Loucy (cell line): ENCODE measurements around the gene MGRN1.

ENCODE experiments used
- H2AFZ ChIP-seq: fragments of 200-600 bp; sonication (generic); 2 replicates; pipeline ENCODE4 v1.6.0; 2016; ENCODE audit warnings: antibody characterized with exemption, mild to moderate bottlenecking, low read length, moderate library complexity
- H3F3A ChIP-seq: fragments of 200-600 bp; 2 replicates; pipeline ENCODE4 v1.6.0; 2016; ENCODE audit warnings: antibody characterized with exemption, low read depth, mild to moderate bottlenecking
- H3K27me3 ChIP-seq: fragments of 200-600 bp; sonication (generic); 2 replicates; pipeline ENCODE4 v1.6.1; 2014; ENCODE audit warnings: low read length, mild to moderate bottlenecking; ENCODE audit not compliant: insufficient read depth, poor library complexity, severe bottlenecking
- H3K36me3 ChIP-seq: fragments of 200-600 bp; sonication (generic); 2 replicates; pipeline ENCODE4 v1.6.1; 2016; ENCODE audit warnings: low read length; ENCODE audit not compliant: insufficient read depth
- H3K4me1 ChIP-seq: fragments of 200-600 bp; sonication (generic); 2 replicates; pipeline ENCODE4 v1.5.1; 2014; ENCODE audit warnings: low read length, mild to moderate bottlenecking; ENCODE audit not compliant: insufficient read depth, poor library complexity, severe bottlenecking
- H3K4me2 ChIP-seq: fragments of 200-600 bp; sonication (generic); 2 replicates; pipeline ENCODE4 v1.6.0; 2014; ENCODE audit warnings: antibody characterized with exemption, low read length, low read depth, mild to moderate bottlenecking; ENCODE audit not compliant: poor library complexity, severe bottlenecking
- H3K4me3 ChIP-seq: fragments of 200-600 bp; sonication (generic); 2 replicates; pipeline ENCODE4 v1.5.1; 2014; ENCODE audit warnings: low read length, mild to moderate bottlenecking, mixed read lengths; ENCODE audit not compliant: poor library complexity, severe bottlenecking
- H3K79me2 ChIP-seq: fragments of 200-600 bp; sonication (generic); 2 replicates; pipeline ENCODE4 v1.6.1; 2014; ENCODE audit warnings: low read length; ENCODE audit not compliant: insufficient read depth
- H3K9ac ChIP-seq: fragments of 200-600 bp; sonication (generic); 2 replicates; pipeline ENCODE4 v1.6.0; 2014; ENCODE audit warnings: mild to moderate bottlenecking, low read depth, low read length, moderate library complexity; ENCODE audit not compliant: poor library complexity, severe bottlenecking
- H3K9me2 ChIP-seq: fragments of 200-600 bp; sonication (generic); replicated peaks from 2 replicates; pipeline ENCODE4 v1.6.1; 2016; ENCODE audit warnings: low read depth, low read length, mixed read lengths
- H3K9me3 ChIP-seq: fragments of 200-600 bp; sonication (generic); 2 replicates; pipeline ENCODE4 v1.6.1; 2014; ENCODE audit warnings: mild to moderate bottlenecking, antibody characterized with exemption, low read length, low read depth; ENCODE audit not compliant: insufficient read depth
- H4K20me1 ChIP-seq: fragments of 200-600 bp; sonication (generic); 2 replicates; pipeline ENCODE4 v1.6.0; 2014; ENCODE audit warnings: antibody characterized with exemption, low read length, mild to moderate bottlenecking; ENCODE audit not compliant: insufficient read depth, poor library complexity, severe bottlenecking
- EZH2phosphoT487 ChIP-seq: fragments of 200-600 bp; IDR thresholded peaks from 2 replicates; pipeline ENCODE4 v1.6.1; 2018; ENCODE audit warnings: antibody characterized with exemption, mild to moderate bottlenecking, moderate library complexity, borderline replicate concordance
- TF ChIP-seq, protein P1 (sequence below): fragments of 200-600 bp; sonication (generic); conservative IDR thresholded peaks from 2 replicates; pipeline ENCODE4 v1.5.1; 2014; ENCODE audit warnings: mild to moderate bottlenecking, antibody characterized with exemption, low read length

MGRN1 gene

DNA sequence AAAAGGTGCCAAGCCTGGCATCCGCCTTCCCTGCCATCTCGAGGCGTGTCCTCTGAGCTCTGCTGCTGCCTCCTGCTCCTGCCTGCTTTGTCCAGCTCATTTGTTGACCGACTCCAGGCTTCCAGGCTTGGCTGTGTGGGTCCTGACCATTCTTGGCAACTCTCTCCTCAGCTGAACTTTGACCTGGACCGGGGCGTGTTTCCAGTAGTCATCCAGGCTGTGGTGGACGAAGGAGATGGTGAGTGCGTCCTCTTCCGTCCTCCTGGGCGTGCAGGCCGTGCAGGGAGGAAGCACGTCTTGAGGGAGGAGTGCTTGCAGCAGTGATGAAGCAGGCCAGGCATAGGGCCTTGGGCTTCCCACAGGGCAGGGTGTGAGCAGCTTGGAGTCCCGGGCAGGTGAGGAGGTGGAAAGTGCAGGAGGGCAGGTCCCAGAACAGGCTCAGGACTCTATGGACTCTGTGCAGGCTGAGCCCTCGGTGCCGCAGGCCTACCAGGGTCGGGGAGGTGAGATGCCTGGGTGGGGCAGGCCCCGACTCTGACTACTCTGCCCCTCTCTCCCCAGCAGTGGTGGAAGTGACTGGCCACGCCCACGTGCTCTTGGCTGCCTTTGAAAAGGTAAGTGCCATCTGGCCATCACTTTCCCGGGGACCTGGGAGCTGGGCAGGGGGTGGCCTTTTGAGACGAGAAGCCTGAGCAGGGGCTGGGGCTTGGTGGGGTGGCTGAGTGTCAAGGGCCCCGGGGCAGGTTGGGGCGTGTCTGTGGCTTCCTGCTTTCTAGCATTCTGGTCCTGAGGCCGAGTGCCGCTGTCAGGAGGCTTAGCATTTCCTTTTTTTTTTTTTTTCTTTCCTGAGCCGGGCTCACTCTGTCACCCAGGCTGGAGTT lies 40.2 kb downstream of the MGRN1 start:
- Histone ChIP-seq H3K9ac (peak overlapping the region; percentile 66), H3K9me2 (no peaks in the 10 kb centered on the region), H3K36me3 (peaks cover 21% of the 10 kb centered on the region; the same call in 1 of the 2 replicates), H3K4me3 (peak overlapping the region; percentile 29), H3K79me2 (no peaks in the 10 kb centered on the region), H3K9me3 (no peaks in the 10 kb centered on the region), H3K27me3 (no peaks in the 10 kb centered on the region), H3K4me2 (peak overlapping the region; percentile 59), H2AFZ (no peak overlapping the region), H4K20me1 (no peaks in the 10 kb centered on the region), H3K4me1 (peaks cover 18% of the 10 kb centered on the region), H3F3A (no peaks in the 10 kb centered on the region)
- TF ChIP-seq, protein P1, sequence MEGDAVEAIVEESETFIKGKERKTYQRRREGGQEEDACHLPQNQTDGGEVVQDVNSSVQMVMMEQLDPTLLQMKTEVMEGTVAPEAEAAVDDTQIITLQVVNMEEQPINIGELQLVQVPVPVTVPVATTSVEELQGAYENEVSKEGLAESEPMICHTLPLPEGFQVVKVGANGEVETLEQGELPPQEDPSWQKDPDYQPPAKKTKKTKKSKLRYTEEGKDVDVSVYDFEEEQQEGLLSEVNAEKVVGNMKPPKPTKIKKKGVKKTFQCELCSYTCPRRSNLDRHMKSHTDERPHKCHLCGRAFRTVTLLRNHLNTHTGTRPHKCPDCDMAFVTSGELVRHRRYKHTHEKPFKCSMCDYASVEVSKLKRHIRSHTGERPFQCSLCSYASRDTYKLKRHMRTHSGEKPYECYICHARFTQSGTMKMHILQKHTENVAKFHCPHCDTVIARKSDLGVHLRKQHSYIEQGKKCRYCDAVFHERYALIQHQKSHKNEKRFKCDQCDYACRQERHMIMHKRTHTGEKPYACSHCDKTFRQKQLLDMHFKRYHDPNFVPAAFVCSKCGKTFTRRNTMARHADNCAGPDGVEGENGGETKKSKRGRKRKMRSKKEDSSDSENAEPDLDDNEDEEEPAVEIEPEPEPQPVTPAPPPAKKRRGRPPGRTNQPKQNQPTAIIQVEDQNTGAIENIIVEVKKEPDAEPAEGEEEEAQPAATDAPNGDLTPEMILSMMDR = no peak
- TF ChIP-seq EZH2phosphoT487 = no peak

DNA sequence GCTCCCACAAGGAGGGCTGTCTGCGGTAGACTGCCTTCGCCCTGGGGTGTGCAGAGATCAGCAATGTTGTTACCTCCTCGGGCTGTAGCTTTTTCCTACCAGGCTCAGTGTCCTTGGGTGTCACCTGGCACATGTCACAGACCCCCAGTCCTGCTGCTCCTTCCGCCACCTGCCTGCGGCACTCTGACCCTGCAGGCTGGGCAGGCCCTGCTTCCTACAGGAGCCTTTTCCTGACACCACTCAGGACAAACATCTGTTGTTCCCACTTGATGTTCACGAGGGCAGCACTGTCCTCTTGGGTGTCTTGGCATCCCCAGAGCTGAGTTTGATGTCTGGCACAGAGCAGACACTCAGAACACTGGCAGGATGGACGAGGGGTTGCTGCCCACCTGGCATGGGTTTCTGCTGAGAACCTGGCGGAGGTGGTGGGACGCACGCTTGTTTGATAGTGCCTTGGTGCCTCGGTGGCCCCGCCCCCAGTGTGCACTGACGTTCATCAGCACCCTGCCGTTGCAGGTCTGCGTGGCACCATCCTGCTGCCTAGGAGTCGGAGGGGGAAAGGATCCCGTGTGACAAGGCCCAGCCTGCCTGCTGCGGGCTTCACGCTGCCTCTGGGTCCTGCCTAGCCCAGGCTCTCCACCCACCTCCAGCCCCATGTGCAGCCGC lies 42.0 kb downstream of the MGRN1 start:
- no peak overlapping the region for H3K4me3 ChIP-seq
- no peaks in the 10 kb centered on the region for H3F3A ChIP-seq
- H2AFZ ChIP-seq = no peak overlapping the region
- H3K9me3 ChIP-seq = no peaks in the 10 kb centered on the region
- no peaks in the 10 kb centered on the region for H4K20me1 ChIP-seq
- peaks cover 18% of the 10 kb centered on the region for H3K4me1 ChIP-seq
- H3K4me2 ChIP-seq = no peak overlapping the region
- H3K36me3 ChIP-seq = peaks cover 21% of the 10 kb centered on the region; the same call in 1 of the 2 replicates
- H3K79me2 ChIP-seq = no peaks in the 10 kb centered on the region
- H3K9me2 ChIP-seq = no peaks in the 10 kb centered on the region
- TF ChIP-seq EZH2phosphoT487 = no peak
- TF ChIP-seq, protein P1 = no peak
- no peak overlapping the region for H3K9ac ChIP-seq
- H3K27me3 ChIP-seq = no peaks in the 10 kb centered on the region

DNA sequence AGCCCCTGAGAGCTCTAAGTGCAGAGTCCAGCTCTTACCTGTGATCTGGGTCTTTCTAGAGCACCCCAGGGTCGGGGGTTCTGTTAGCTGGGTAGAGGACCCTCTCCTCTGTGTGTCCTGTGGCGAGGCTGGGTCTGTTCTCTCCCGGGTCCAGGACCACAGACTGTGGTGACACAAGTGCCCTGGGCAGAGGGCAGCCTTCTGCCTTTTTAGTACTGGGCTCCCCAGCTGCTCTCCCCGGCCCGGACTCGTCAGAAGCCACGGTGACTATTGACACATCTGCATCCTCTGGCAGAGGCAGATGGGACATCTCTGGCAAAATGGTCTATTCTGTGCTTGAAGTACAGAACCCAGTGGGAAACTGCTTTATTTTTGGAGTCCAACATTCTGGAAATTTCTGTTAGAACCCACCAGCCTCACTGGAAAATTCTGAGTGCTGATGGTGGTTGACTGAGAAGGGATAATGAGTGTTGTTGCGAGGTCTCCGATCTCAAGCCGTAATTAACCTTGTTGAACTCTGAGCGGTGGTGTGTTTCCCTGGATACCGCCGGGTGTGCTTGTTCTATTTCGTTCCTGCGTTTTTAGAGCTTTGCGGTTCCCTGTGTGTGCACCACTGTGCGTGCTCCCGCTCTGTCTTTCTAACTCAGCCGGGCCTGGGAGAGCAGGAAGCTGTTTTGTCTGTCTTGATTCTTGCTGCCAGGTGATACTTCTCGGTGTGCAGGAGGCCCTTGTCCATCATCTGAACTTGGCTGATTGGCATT lies 42.8 kb downstream of the MGRN1 start:
- H3K79me2 ChIP-seq = no peaks in the 10 kb centered on the region
- TF ChIP-seq, protein P1 = no peak
- no peak for TF ChIP-seq EZH2phosphoT487
- peaks cover 21% of the 10 kb centered on the region; the same call in 1 of the 2 replicates for H3K36me3 ChIP-seq
- no peak overlapping the region for H3K4me2 ChIP-seq
- H4K20me1 ChIP-seq = no peaks in the 10 kb centered on the region
- H3K4me3 ChIP-seq = no peak overlapping the region
- H3K9me2 ChIP-seq = no peaks in the 10 kb centered on the region
- H3K4me1 ChIP-seq = peaks cover 18% of the 10 kb centered on the region
- H2AFZ ChIP-seq = no peak overlapping the region
- H3K9me3 ChIP-seq = no peaks in the 10 kb centered on the region
- no peaks in the 10 kb centered on the region for H3K27me3 ChIP-seq
- no peak overlapping the region for H3K9ac ChIP-seq
- no peaks in the 10 kb centered on the region for H3F3A ChIP-seq
